HG02588 (cell line): ENCODE results near the gene HOXB3.
A peak's percentile ranks its signal among the peaks of the same experiment; 100 is the strongest.
"Not testable (repeated sequence)": the region's sequence is repeated elsewhere in the genome, so short reads cannot be mapped to it uniquely, and the experiment has no call there.

Experiments
- ATAC-seq: cut with Tn5 transposase; IDR thresholded peaks from one replicate; pipeline ENCODE4 v1.9.1; 2021; ENCODE audit warnings: mild to moderate bottlenecking, moderate library complexity; ENCODE audit not compliant: unreplicated experiment

Gene HOXB3

GRCh38 chr17:48547808-48548522 lies 42.1 kb downstream of the HOXB3 start:
- ATAC-seq = no peak

- no peak for ATAC-seq
Observed at GRCh38 chr17:48546924-48547807, 42.9 kb downstream of the HOXB3 start.

DNA sequence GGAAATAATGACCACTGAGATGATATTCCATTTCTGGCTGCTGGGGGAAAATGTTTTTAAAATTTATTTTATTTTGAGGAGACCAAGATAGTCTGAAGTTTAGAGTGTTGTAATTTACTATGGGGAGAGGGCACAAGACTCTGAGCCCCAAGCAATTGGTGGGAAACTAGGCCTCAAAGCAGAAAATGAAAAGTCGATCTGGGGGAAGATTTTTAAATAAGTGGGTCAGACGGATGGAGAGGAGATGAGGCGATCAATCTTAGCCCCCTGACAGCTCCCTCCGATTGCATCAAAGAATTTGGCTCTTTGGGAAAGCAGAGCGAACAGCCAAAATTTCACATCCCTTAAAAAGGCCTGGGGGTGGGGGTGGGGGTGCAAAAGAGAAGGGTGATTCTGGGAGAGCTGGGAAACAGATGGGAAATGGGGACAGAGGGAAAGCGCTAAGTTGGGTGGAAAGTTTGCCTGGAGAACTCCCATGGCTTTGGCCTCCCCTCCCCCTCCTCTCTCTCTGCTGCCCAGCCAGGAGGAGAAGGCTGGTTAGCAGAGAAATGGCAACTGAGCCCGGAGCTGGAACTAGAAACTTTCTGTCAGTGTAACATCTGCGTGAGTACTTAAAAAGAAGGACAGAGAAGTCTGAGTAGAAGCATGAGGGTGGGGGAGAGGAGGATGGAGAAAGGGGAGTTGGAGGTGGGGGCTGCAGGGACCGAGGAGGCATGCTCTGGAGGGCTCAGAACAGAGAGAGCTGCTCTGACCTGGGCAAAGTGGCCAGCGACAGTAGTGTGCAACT lies 43.7 kb downstream of the HOXB3 start:
- no peak for ATAC-seq

DNA sequence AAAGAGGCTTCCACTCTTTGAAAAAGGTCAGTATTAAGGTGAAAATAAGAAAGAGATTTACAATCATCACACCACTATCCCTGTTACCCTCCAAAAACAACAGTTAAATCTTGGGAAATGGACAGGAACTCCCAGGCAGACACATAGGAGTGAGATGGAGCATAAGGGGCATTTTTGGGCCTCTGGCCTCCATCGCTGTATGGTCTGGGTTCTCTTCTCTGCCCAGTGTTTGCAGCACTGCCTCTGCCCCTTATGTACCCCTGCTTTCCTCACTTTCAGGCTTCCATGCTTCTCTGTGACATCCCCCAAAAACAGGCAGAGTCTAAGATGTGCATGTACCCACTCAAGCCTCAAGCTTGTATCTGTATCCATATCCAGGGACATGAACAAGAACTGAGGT lies 44.5 kb downstream of the HOXB3 start:
- ATAC-seq = no peak

GRCh38 chr17:48545022-48545375 lies 45.0 kb downstream of the HOXB3 start, which contains the start of gene HOXB2:
Gene HOXB2 (minus strand): TSS chr17:48545109. CDS start chr17:48544911, 198 bp downstream.
- no peak for ATAC-seq

DNA sequence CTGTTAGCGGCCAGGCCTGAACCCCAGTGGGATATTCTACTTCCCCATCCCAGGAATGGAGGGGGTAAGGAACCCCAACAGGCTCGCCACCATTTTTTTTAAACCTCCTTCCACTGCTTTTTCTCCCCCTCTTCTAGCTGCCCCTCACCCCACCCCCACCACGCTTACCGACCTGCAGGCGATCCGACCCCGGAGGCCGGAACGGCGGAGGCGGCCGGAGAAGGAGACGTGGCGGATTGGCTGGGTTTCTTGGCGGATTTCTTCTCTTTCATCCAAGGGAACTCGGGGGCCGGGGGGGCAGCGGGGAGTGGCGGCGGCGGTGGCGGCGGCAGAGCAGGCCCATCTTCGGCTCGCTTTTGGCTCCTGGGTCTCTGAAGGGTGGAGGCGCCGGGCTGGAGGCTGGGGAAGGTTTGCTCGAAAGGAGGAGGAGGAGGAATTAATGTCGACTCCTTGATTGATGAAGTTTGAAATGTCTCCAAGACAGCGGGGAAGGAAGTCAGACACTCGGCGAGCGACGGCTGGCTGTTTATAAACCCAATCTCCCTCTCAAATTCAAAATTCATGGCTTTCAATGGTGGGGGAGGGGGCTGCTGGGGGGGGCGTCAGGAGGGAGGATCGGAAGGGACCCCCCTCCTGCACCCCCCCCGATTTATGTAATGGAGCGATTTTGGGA lies 45.6 kb downstream of the HOXB3 start:
- ATAC-seq = no peak

DNA sequence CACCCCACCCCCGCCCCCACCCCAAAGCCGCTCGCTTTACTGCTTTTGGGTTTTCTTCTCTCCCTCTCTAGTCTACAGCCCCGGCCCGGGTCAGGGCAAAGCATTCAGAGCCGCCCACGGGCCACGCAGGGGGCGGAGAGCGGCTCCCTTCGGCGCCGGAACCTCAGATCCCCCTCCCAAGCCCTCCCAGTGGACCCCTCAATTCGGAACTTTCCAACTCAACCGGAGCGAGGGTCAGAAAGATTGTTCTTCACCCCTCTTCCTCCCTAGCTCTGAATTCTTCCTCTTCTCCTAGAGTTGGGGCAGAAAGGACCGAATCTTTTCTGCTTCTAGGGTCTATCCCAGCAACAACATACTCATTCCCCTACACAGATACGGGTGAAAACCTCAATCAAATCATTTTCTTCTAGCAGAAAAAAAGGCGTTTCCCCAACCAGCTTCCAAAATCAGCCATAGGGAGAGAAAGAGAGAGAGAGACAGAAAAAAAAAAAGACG lies 46.1 kb downstream of the HOXB3 start:
- ATAC-seq = no peak

DNA sequence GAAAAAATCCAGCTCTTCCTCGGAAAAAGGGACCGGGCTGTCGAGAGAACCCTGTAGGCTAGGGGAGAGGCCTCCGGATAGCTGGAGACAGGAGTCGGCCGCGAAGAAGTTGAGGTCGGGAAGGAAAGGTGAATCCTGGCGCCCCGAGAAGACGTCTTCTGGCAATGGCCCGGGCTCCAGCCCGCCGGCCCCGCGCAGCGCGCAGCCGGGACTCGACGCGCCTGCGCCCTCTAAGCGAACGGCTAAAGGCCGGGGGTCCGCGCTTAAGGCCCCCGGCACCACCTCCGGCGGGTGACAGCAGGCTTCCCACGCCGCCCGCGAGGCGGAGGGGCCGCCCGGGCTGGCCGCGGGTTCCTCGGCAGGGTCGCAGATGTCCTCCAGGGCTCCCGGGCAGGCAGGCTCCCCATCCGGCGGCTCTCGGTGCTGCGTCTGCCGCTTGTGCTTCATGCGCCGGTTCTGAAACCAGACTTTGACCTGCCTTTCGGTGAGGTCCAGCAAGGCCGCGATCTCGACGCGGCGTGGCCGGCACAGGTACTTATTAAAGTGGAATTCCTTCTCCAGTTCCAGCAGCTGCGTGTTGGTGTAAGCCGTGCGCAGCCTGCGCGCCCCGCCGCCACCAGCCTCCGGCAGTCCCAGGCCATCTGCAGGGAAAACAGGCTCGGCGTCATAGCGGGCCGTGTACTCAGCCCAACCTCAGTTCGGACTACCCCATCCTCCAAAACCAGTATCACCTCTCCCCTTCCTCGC lies 46.8 kb downstream of the HOXB3 start:
- peak; percentile 57 for ATAC-seq

DNA sequence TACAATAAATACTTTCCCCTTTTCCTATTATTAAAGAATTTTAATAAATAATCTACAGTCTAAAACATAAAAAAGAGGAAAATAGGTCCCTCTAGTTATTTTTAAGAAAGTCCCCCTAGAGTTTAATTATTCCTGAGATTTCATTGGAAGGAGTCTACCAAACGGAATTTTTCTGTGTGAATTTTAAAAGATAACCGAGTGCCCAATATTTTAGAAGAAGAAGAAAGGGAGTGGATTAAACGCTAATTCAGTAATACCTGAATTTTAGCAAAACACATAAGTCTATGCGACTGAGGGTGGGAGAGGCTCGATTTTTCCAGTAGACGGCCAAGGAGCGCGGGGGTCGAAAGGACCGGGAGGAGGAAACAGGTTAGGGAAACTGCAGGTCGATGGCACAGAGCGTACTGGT lies 47.3 kb downstream of the HOXB3 start:
- ATAC-seq = no peak

DNA sequence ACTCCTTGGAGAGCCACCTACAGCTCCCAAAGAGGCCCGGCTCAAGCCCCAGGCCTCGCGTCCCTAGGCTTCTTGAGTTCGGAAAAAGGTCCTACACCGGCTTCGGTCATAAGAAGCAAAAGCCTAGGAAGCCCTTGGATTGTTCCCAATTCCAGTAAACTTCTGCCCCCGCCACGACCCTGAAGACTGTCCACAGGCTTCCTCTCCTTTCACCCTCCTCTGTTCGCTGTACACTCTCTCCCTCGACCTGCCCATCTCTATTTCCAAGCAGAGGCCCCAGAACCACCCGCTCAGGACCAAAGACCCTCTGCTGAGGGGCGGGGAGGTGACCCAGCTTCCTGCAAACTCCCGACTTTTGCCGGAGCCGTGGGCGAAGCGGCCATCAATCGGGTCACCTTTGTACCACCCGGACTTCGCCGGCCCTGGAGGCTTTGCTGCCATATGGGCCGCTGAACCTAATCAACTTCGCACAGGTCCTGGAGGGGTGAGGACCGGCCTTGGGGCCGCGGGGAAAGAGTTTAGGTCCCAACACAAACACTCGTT lies 47.9 kb downstream of the HOXB3 start:
- no peak for ATAC-seq

DNA sequence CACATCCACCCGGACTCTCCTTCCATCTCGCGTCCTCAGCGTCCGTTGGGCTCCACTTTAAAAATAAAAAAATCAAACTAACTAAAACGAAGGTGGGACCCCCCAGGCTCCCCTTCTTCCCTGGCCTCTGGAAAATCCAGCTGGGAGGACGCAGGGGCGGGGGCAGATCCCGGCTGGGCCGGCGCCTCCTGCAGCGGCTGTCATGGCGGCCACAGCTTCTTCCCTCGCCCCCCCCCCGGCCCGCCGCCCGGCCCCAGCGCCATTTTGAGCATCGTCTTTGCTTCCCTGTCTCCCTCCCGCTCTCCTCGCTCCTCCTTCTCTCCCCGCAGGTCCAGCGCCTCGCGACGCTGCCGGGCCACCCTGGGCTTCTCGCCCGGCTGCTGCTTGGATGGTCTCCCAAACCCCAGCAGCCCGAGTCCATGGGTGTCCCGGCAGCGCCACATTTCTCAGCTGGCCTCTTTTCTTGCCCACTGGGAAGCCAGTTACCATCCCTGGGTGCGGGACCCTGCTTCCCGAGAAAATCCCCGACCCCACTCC lies 48.4 kb downstream of the HOXB3 start:
- no peak for ATAC-seq

- no peak for ATAC-seq
Observed at GRCh38 chr17:48541036-48541576, 48.9 kb downstream of the HOXB3 start.

- no peak for ATAC-seq
Observed at GRCh38 chr17:48540213-48540612, 49.8 kb downstream of the HOXB3 start.

DNA sequence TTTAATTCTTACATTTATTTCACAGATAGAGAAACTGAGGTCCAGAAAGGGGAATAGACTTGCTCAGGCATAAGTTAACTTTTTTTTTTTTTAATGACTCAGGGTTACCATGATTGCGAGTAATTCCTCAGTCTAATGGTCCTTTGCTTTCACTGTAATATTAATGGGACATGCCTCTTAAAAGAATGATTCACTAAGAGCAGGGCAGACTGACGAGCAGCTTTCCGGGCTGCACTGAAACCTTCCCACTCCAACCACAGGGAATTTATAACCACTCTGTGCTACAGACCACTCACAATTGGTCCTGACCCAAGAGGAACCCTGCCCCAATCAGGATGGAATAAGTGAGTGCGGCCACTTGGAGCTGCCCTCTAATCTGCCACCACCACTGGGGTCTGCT lies 50.9 kb downstream of the HOXB3 start:
- ATAC-seq = no peak

- ATAC-seq = no peak
Observed at GRCh38 chr17:48537316-48537715, 52.7 kb downstream of the HOXB3 start.

GRCh38 chr17:48535793-48536559 lies 54.1 kb downstream of the HOXB3 start:
- not testable (repeated sequence) for ATAC-seq

- ATAC-seq = no peak
Observed at GRCh38 chr17:48532261-48532660, 57.8 kb downstream of the HOXB3 start.

- no peak for ATAC-seq
Observed at GRCh38 chr17:48530887-48531272, 59.2 kb downstream of the HOXB3 start, which contains the start of gene HOXB1. Gene HOXB1 (minus strand): TSS chr17:48531011. CDS start chr17:48530904, 107 bp downstream.
